RWPE1 (cell line): Measurements from ENCODE around the gene RNF214.
"Not testable (repeated sequence)": the region's sequence is repeated elsewhere in the genome, so short reads cannot be mapped to it uniquely, and the experiment has no call there.

Experiments used
- CTCF ChIA-PET: fragments of 350-600 bp; sonication (Branson Sonifier 250); formaldehyde crosslinking; extraction: SDS; loops from one replicate; lab custom pipeline; 2021; lab: Yijun Ruan, JAX
- POLR2A ChIA-PET: fragments of 400-600 bp; formaldehyde crosslinking; extraction: SDS; loops from one replicate; lab custom pipeline; 2020; ENCODE audit warnings: antibody characterized with exemption; ENCODE audit not compliant: low non-redundant PET; lab: Yijun Ruan, JAX
- DNase-seq: peaks from one replicate; pipeline ENCODE4 v3.0.0; 2012; ENCODE audit warnings: low spot score
- H3K27ac ChIP-seq: fragments of 450-650 bp; 2 replicates; pipeline ENCODE4 v1.5.1; 2017
- TF ChIP-seq, protein P1 (sequence below): fragments of 450-650 bp; conservative IDR thresholded peaks from 2 replicates; pipeline ENCODE4 v1.5.1; 2017; ENCODE audit warnings: low read depth, mild to moderate bottlenecking

Gene RNF214

DNA sequence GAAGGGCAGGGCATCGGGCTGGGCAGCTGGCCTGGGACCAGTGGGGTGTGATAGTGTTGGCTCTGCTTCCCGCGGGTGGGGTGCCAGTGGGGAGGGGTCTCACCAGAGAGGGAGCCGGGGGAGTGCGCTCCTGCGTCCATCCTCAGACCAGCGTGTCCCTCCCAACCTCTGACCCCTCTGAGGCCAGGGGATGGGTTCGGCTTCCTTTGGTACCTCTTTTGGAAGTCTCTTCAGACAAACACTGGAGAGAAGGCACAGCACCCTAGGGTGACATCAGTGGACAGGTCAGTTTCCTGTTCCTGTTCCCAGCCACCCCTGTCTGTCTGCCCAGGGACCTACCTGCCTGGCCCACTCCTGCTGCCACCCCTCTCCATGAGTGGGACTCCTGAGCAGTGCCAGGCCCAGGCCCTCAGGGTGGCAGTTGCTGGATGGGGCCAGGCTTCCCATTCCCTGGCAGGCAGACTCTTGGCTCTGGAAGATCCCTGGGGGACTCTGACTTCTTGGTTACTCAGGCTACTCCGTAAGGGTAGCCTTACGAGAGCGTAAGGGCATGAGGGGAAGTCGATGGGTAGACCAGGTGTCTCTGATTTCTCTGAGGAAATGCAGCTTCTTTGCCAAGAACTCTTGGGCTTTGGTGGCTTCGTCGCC lies 30.7 kb upstream of the RNF214 start:
- ChIA-PET POLR2A (no interaction called here), CTCF (no interaction called here)
- DNase-seq = no peak
- H3K27ac ChIP-seq = no peak overlapping the region; the same call in 1 of the 2 replicates
- TF ChIP-seq, protein P1, sequence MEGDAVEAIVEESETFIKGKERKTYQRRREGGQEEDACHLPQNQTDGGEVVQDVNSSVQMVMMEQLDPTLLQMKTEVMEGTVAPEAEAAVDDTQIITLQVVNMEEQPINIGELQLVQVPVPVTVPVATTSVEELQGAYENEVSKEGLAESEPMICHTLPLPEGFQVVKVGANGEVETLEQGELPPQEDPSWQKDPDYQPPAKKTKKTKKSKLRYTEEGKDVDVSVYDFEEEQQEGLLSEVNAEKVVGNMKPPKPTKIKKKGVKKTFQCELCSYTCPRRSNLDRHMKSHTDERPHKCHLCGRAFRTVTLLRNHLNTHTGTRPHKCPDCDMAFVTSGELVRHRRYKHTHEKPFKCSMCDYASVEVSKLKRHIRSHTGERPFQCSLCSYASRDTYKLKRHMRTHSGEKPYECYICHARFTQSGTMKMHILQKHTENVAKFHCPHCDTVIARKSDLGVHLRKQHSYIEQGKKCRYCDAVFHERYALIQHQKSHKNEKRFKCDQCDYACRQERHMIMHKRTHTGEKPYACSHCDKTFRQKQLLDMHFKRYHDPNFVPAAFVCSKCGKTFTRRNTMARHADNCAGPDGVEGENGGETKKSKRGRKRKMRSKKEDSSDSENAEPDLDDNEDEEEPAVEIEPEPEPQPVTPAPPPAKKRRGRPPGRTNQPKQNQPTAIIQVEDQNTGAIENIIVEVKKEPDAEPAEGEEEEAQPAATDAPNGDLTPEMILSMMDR = no peak

DNA sequence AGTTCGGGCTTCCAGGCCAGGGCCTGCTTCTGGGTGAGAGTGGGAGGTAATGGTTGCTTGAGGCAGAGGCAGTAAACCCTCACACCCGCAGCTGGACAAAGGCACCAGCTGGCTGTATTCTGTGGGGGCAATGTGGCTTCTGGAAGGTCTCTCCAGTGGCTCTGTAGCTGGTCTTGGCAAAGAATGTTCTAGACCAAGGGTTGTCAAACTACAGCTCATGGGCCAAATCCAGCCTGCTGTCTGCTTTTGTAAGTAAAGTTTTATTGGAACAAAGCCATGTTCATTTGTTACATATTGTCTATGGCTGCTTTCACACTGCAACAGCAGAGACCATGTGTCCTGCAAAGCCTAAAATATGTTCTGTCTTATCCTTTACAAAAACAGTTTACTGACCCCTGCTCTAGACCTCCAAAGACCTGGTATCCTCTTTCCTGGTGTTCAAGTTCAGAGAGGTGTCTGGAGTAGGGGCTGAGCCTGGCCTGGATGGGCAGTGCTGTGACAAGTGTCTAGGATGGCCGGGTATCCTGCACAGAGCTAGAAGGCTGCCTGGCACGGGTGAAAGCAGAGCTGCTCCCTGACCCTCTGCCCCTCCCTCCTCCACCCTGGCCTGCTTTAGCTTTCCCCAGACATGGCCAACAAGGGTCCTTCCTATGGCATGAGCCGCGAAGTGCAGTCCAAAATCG lies 29.9 kb upstream of the RNF214 start:
- CTCF ChIA-PET = interaction anchor here (0.7 kb wide), 1 partner anchor 764 kb away, joined by 3 read pairs; no protein-coding TSS in a partner anchor
- H3K27ac ChIP-seq = no peak overlapping the region; the same call in 1 of the 2 replicates
- POLR2A ChIA-PET = no interaction called here
- DNase-seq = no peak
- TF ChIP-seq, protein P1 = no peak

DNA sequence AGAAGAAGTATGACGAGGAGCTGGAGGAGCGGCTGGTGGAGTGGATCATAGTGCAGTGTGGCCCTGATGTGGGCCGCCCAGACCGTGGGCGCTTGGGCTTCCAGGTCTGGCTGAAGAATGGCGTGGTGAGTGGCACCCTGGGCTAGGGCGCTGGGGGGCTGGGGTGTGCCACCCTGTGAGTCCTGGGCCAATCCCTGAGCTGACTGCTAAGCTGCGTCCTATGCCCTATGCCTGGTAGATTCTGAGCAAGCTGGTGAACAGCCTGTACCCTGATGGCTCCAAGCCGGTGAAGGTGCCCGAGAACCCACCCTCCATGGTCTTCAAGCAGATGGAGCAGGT lies 29.4 kb upstream of the RNF214 start:
- no peak for DNase-seq
- no peak overlapping the region for H3K27ac ChIP-seq
- ChIA-PET CTCF (interaction anchor here (0.7 kb wide), 1 partner anchor 764 kb away, joined by 3 read pairs; no protein-coding TSS in a partner anchor), POLR2A (no interaction called here)
- TF ChIP-seq, protein P1 = no peak

DNA sequence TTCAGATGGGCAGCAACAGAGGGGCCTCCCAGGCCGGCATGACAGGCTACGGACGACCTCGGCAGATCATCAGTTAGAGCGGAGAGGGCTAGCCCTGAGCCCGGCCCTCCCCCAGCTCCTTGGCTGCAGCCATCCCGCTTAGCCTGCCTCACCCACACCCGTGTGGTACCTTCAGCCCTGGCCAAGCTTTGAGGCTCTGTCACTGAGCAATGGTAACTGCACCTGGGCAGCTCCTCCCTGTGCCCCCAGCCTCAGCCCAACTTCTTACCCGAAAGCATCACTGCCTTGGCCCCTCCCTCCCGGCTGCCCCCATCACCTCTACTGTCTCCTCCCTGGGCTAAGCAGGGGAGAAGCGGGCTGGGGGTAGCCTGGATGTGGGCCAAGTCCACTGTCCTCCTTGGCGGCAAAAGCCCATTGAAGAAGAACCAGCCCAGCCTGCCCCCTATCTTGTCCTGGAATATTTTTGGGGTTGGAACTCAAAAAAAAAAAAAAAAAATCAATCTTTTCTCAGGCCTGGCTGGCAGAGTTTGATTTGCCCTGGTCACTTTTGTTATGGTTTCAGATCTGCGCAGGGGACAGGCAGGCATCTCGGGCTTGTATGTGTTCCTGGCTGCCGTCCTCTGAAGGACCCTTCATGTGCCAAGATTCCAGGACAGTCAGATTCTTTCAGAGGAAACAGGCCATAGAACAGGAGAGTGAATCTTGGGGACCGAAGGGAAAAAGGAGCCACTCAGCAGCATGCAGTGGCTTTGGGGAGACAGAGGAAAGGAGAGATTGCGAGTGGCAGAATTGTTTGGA lies 28.0 kb upstream of the RNF214 start:
- TF ChIP-seq, protein P1 = no peak
- H3K27ac ChIP-seq = no peak overlapping the region
- no peak for DNase-seq
- ChIA-PET CTCF (no interaction called here), POLR2A (no interaction called here)

DNA sequence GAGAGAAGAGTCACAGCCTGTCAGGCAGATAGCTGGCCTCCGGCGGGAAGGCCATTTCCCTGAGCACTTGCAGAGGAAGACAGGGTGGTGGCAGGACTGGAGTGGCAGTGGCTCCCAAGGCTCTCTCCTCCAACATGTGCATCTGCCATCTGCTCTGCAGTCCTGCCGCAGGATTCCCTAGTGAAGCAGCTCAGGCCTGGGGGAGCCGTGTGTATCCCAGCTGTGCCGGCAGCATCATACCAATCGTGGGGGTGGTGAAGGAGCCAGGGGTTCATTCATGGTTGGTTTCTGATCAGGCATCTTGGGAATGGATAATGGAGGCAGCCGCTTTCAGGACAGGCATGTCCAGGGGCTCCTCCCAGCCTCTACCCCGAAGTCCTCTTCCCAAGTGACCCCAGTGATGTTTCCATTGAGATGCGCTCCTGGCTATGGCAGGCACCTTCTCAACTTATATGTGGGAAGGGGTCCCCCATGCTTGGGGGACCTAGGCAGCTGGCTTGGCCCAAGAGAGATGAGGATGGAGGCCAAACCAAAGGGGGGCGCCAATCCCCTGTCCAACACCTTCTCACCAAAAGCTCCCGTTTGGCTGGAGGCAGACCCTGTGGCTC lies 27.2 kb upstream of the RNF214 start:
- no peak for DNase-seq
- ChIA-PET POLR2A (no interaction called here), CTCF (no interaction called here)
- H3K27ac ChIP-seq = no peak overlapping the region
- TF ChIP-seq, protein P1 = no peak

DNA sequence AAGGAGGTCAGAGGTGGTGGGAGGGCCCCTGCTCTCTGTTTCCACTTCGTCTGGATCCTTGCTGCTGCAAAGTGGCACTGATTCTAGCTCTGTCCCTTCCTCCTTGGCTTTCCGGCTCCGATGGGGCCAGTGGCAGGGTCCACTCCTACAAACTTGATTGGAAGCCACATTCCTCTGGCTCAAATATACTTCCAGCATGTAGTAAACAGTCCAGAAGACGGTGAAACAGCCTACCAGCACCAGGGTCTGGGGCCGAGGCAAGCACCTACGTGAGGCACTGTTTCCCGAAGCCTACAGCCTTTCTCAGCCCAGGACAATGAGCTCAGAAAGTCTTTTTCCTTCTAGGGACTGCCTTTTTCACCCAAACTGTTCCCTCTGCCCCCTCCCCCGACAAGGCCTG lies 26.4 kb upstream of the RNF214 start:
- CTCF ChIA-PET, H3K27ac ChIP-seq, POLR2A ChIA-PET, DNase-seq: not testable (repeated sequence)

DNA sequence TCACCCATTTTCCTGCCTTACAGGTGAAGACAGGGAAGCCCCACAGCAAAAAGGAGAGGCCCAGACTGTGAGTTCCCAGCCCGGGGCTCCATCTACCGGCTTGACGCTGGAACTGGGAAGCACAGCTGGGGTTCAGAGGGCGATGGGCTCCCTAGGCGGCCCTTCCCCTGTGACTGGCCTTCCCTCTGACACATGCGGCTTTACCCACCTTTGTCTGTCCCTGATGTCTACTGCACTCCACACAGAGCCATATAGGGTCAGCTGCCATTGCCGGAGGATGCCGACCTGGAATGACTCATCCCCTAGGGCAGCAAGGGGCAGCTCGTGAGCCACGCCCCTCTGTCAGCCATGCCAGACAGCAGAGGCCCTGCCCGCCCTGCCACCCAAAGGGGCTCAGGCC lies 25.6 kb upstream of the RNF214 start:
- H3K27ac ChIP-seq, POLR2A ChIA-PET, CTCF ChIA-PET, DNase-seq: not testable (repeated sequence)

DNA sequence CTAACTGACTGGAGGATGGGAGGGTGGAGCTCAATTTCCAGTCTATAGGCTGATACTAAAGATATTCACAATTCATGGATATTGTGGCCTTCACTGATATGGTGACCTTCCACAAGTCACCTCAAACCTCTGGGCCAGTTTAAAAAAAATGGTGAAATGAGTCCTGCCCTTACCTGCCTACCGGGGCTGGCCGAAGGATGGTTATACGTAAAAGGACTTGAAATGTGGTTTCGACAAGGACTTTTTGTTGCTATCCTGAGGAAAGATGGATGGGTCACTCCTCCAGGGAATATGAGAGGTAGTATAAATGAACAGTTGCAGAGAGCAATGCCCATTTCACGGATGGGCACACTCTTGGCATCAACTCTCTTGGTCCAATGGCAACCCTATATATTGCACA lies 25.0 kb upstream of the RNF214 start:
- H3K27ac ChIP-seq, DNase-seq, CTCF ChIA-PET, POLR2A ChIA-PET: not testable (repeated sequence)

DNA sequence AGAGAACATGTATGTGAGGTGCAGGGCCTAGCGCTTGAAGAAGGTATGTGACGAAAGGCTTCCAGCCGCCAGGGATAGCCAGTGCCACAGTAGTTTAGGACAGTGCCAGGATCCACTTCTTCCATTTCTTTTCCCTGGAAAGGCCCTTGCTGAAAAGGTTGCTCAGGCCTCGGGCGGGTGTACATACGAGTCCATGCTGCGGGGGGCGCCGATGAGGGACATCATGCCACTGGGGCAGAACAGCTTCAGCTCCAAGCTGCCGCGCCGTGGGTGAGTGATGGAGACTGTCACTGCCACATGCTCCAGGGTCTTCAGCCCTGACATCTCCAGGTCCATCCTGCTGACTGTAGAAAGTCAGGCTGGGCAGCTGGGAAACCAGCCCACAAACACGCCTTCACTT lies 23.8 kb upstream of the RNF214 start:
- DNase-seq, POLR2A ChIA-PET, H3K27ac ChIP-seq, CTCF ChIA-PET: not testable (repeated sequence)

DNA sequence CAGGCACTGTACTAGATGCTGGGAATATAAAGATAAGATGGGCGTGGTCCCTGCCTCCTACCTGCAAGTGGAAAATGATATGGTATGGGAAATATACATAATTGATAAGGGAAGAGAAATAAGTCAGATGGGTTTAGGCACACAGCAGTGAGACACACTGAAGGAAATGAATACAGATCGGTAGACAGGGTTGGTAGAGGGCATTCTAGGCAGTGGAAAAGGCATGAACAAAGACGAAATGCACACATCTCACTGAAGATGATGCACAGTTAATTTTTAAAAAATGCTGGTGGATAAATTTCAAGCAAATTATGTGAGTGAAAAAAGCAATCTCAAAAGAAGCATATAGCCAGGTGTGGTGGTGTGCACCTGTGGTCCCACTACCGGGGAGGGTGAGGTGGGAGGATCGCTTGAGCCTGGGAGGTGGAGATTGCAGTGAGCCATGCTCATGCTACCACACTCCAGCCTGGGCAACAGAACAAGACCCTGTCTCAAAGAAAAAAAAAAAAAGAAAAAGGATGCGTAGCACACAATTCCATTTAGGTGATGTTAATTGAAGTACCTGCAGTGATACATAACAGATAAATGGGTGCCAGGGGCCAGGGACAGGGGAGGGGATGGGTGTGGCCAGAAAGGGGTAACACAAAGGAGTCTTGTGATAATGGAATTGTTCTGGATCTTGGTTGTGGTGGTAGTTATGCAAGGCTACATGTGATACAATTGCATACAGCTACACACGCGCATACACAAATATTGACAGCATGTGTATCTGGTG lies 22.9 kb upstream of the RNF214 start:
- POLR2A ChIA-PET, H3K27ac ChIP-seq, DNase-seq: not testable (repeated sequence)
- CTCF ChIA-PET = interaction anchor here (0.6 kb wide), 1 partner anchor 105 kb away, joined by 3 read pairs; no protein-coding TSS in a partner anchor
